Measurements from ENCODE around the gene METAP1D.

Gene METAP1D

GRCh38 chr2:172086241-172087206 is 86.8 kb downstream of the METAP1D start:
- no peaks in the 10 kb centered on the region for H3K9me3 ChIP-seq
- peak overlapping the region in 1 of 2 donors; percentile 57 for H3K4me3 ChIP-seq
- peaks cover 32 to 100% of the 10 kb centered on the region in 2 donors for H3K27me3 ChIP-seq
- H3K27ac ChIP-seq = no peak overlapping the region
- H3K36me3 ChIP-seq = no peaks in the 10 kb centered on the region
- DNase-seq = no peak
- no peak for TF ChIP-seq CTCF (IDR thresholded peaks at IDR 0.05)
- peaks cover 0 to 50% (median 43%) of the 10 kb centered on the region in 4 donors for H3K4me1 ChIP-seq
- intact Hi-C loops (cut with DNase I; ENCODE audit: low total_unique reads) = no loop called here

- TF ChIP-seq CTCF (IDR thresholded peaks at IDR 0.05) = no peak
- no peaks in the 10 kb centered on the region for H3K36me3 ChIP-seq
- H3K4me1 ChIP-seq = peaks cover 0 to 50% (median 43%) of the 10 kb centered on the region in 4 donors
- peaks cover 32 to 100% of the 10 kb centered on the region in 2 donors for H3K27me3 ChIP-seq
- no peaks in the 10 kb centered on the region for H3K9me3 ChIP-seq
- H3K4me3 ChIP-seq = no peak overlapping the region
- no peak overlapping the region for H3K27ac ChIP-seq
- DNase-seq = no peak
- intact Hi-C loops (cut with DNase I; ENCODE audit: low total_unique reads) = no loop called here
Measured at GRCh38 chr2:172087207-172087779, 87.5 kb downstream of the METAP1D start.

GRCh38 chr2:172087780-172088244 is 88.1 kb downstream of the METAP1D start:
- peaks cover 0 to 49% (median 41%) of the 10 kb centered on the region in 4 donors for H3K4me1 ChIP-seq
- no peak overlapping the region for H3K4me3 ChIP-seq
- intact Hi-C loops (cut with DNase I; ENCODE audit: low total_unique reads) = no loop called here
- DNase-seq = no peak
- peaks cover 32 to 100% of the 10 kb centered on the region in 2 donors for H3K27me3 ChIP-seq
- H3K9me3 ChIP-seq = no peaks in the 10 kb centered on the region
- TF ChIP-seq CTCF (IDR thresholded peaks at IDR 0.05) = no peak
- H3K27ac ChIP-seq = no peak overlapping the region
- H3K36me3 ChIP-seq = no peaks in the 10 kb centered on the region

GRCh38 chr2:172088245-172089004 is 88.7 kb downstream of the METAP1D start:
- H3K4me3 ChIP-seq = no peak overlapping the region
- no peaks in the 10 kb centered on the region for H3K36me3 ChIP-seq
- DNase-seq = no peak
- no peak overlapping the region for H3K27ac ChIP-seq
- no peak for TF ChIP-seq CTCF (IDR thresholded peaks at IDR 0.05)
- intact Hi-C loops (cut with DNase I; ENCODE audit: low total_unique reads) = no loop called here
- peaks cover 32 to 100% of the 10 kb centered on the region in 2 donors for H3K27me3 ChIP-seq
- no peaks in the 10 kb centered on the region for H3K9me3 ChIP-seq
- H3K4me1 ChIP-seq = peaks cover 0 to 44% (median 35%) of the 10 kb centered on the region in 4 donors

GRCh38 chr2:172089005-172089504 is 89.3 kb downstream of the METAP1D start:
- H3K9me3 ChIP-seq = no peaks in the 10 kb centered on the region
- DNase-seq = no peak
- no peak overlapping the region for H3K4me3 ChIP-seq
- H3K36me3 ChIP-seq = no peaks in the 10 kb centered on the region
- peaks cover 0 to 40% (median 34%) of the 10 kb centered on the region in 4 donors for H3K4me1 ChIP-seq
- intact Hi-C loops (cut with DNase I; ENCODE audit: low total_unique reads) = no loop called here
- peaks cover 30 to 100% of the 10 kb centered on the region in 2 donors for H3K27me3 ChIP-seq
- TF ChIP-seq CTCF (IDR thresholded peaks at IDR 0.05) = no peak
- H3K27ac ChIP-seq = no peak overlapping the region
